Measurements from ENCODE around the gene DDX56.
"Not testable (repeated sequence)": the region's sequence is repeated elsewhere in the genome, so short reads cannot be mapped to it uniquely, and the experiment has no call there.

GRCh38 chr7:44552473-44553005, 21.2 kb downstream of the DDX56 start:
- TF ChIP-seq CTCF (conservative IDR thresholded peaks at IDR 0.05; ENCODE audit: low read length); EZH2phosphoT487 (IDR thresholded peaks at IDR 0.05; ENCODE audit: borderline replicate concordance): not testable (repeated sequence)
